GM15510 (cell line): ENCODE measurements around the gene EML1.

ENCODE experiments used
- POLR2A ChIP-seq: IDR thresholded peaks from 3 replicates; pipeline ENCODE4 v1.6.1; 2011; ENCODE audit warnings: borderline replicate concordance; ENCODE audit not compliant: insufficient read length; ENCODE audit errors: extremely low read depth

Gene EML1

GRCh38 chr14:99752486-99753121 lies 40.6 kb upstream of the EML1 start:
- TF ChIP-seq POLR2A = no peak

GRCh38 chr14:99753225-99754140 lies 39.7 kb upstream of the EML1 start:
- no peak for TF ChIP-seq POLR2A

GRCh38 chr14:99754141-99755067 lies 38.8 kb upstream of the EML1 start:
- TF ChIP-seq POLR2A = no peak

GRCh38 chr14:99755068-99755405 lies 38.2 kb upstream of the EML1 start:
- TF ChIP-seq POLR2A = no peak

- TF ChIP-seq POLR2A = no peak
These were observed 37.3 kb upstream of the EML1 start for GRCh38 chr14:99755629-99756603.

GRCh38 chr14:99756796-99757195 lies 36.4 kb upstream of the EML1 start:
- no peak for TF ChIP-seq POLR2A

GRCh38 chr14:99757331-99758070 lies 35.7 kb upstream of the EML1 start:
- no peak for TF ChIP-seq POLR2A

GRCh38 chr14:99758121-99758821 lies 34.9 kb upstream of the EML1 start:
- no peak for TF ChIP-seq POLR2A

- no peak for TF ChIP-seq POLR2A
These were observed 34.2 kb upstream of the EML1 start for GRCh38 chr14:99758872-99759545.

GRCh38 chr14:99759546-99759925 lies 33.7 kb upstream of the EML1 start:
- no peak for TF ChIP-seq POLR2A

- TF ChIP-seq POLR2A = no peak
These were observed 32.4 kb upstream of the EML1 start for GRCh38 chr14:99760817-99761216.
